SK-N-SH treated with all-trans-retinoic acid at 6 μM for 48 hours (cell line): ENCODE data around the gene PEDS1.
"Not testable (repeated sequence)": the region's sequence is repeated elsewhere in the genome, so short reads cannot be mapped to it uniquely, and the experiment has no call there.

Experiments
- ARNTL ChIP-seq: fragments of 450-650 bp; formaldehyde crosslinking; IDR thresholded peaks from 2 replicates; pipeline ENCODE4 v1.5.0; 2020; ENCODE audit warnings: low read depth, mild to moderate bottlenecking, moderate library complexity, borderline replicate concordance
- CSDC2 ChIP-seq: fragments of 250-450 bp; sonication (Bioruptor Pico); IDR thresholded peaks from 2 replicates; pipeline ENCODE4 v1.5.0; 2020; ENCODE audit warnings: mild to moderate bottlenecking, moderate library complexity
- GLIS3 ChIP-seq: fragments of 250-450 bp; sonication (Bioruptor Pico); IDR thresholded peaks from 2 replicates; pipeline ENCODE4 v1.5.0; 2020; ENCODE audit warnings: mild to moderate bottlenecking, moderate library complexity
- ZNF70 ChIP-seq: fragments of 450-650 bp; formaldehyde crosslinking; IDR thresholded peaks from 2 replicates; pipeline ENCODE4 v1.5.0; 2020; ENCODE audit warnings: mild to moderate bottlenecking, moderate library complexity
- ZNF8 ChIP-seq: fragments of 450-650 bp; formaldehyde crosslinking; IDR thresholded peaks from 2 replicates; pipeline ENCODE4 v1.5.0; 2020; ENCODE audit warnings: mild to moderate bottlenecking, moderate library complexity
- TF ChIP-seq, protein P1 (sequence below): fragments of 250-450 bp; sonication (Bioruptor Pico); IDR thresholded peaks from 2 replicates; pipeline ENCODE4 v1.5.1; 2020; ENCODE audit warnings: low read depth, mild to moderate bottlenecking, moderate library complexity
- TF ChIP-seq, protein P2 (sequence below): fragments of 250-450 bp; sonication (Bioruptor Pico); IDR thresholded peaks from 2 replicates; pipeline ENCODE4 v1.8.0; 2020; ENCODE audit warnings: mild to moderate bottlenecking, moderate library complexity, borderline replicate concordance
- TF ChIP-seq, protein P3 (sequence below): fragments of 250-450 bp; sonication (Bioruptor Pico); IDR thresholded peaks from 2 replicates; pipeline ENCODE4 v1.8.0; 2021; ENCODE audit warnings: low read depth, mild to moderate bottlenecking, moderate library complexity, borderline replicate concordance

DNA sequence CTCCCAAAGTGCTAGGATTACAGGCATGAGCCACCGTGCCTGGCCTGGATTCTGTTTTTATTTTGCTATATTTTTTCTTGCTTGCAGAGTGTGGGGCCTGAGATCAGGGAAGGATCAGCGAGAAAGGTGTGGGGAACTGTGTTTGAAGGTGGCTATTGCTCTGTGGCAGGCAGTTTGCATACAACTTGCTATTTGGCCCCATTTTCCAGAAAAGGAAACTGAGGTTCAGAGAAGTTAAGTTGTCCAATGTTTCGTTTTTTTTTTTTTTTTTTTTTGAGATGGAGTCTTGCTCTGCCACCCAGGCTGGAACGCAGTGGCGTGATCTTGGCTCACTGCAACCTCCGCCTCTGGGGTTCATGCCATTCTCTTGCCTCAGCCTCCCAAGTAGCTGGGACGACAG, 8.0 kb upstream of the PEDS1 start:
- TF ChIP-seq, protein P1, sequence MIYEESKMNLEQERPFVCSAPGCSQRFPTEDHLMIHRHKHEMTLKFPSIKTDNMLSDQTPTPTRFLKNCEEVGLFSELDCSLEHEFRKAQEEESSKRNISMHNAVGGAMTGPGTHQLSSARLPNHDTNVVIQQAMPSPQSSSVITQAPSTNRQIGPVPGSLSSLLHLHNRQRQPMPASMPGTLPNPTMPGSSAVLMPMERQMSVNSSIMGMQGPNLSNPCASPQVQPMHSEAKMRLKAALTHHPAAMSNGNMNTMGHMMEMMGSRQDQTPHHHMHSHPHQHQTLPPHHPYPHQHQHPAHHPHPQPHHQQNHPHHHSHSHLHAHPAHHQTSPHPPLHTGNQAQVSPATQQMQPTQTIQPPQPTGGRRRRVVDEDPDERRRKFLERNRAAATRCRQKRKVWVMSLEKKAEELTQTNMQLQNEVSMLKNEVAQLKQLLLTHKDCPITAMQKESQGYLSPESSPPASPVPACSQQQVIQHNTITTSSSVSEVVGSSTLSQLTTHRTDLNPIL (CRISPR knock-in tag) = not testable (repeated sequence)
- TF ChIP-seq, protein P2, sequence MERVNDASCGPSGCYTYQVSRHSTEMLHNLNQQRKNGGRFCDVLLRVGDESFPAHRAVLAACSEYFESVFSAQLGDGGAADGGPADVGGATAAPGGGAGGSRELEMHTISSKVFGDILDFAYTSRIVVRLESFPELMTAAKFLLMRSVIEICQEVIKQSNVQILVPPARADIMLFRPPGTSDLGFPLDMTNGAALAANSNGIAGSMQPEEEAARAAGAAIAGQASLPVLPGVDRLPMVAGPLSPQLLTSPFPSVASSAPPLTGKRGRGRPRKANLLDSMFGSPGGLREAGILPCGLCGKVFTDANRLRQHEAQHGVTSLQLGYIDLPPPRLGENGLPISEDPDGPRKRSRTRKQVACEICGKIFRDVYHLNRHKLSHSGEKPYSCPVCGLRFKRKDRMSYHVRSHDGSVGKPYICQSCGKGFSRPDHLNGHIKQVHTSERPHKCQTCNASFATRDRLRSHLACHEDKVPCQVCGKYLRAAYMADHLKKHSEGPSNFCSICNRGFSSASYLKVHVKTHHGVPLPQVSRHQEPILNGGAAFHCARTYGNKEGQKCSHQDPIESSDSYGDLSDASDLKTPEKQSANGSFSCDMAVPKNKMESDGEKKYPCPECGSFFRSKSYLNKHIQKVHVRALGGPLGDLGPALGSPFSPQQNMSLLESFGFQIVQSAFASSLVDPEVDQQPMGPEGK = not testable (repeated sequence)
- TF ChIP-seq ZNF70 (CRISPR knock-in tag); ARNTL (CRISPR knock-in tag); CSDC2; ZNF8 (CRISPR knock-in tag); GLIS3 (CRISPR knock-in tag): not testable (repeated sequence)
- TF ChIP-seq, protein P3, sequence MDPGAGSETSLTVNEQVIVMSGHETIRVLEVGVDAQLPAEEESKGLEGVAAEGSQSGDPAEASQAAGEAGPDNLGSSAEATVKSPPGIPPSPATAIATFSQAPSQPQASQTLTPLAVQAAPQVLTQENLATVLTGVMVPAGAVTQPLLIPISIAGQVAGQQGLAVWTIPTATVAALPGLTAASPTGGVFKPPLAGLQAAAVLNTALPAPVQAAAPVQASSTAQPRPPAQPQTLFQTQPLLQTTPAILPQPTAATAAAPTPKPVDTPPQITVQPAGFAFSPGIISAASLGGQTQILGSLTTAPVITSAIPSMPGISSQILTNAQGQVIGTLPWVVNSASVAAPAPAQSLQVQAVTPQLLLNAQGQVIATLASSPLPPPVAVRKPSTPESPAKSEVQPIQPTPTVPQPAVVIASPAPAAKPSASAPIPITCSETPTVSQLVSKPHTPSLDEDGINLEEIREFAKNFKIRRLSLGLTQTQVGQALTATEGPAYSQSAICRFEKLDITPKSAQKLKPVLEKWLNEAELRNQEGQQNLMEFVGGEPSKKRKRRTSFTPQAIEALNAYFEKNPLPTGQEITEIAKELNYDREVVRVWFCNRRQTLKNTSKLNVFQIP = not testable (repeated sequence)
